GM21526 (cell line): ENCODE results near the gene WFDC2.
A peak's percentile ranks its signal among the peaks of the same experiment; 100 is the strongest.

ENCODE experiments used
- ATAC-seq: cut with Tn5 transposase; IDR thresholded peaks from one replicate; pipeline ENCODE4 v1.9.1; 2021; ENCODE audit warnings: moderate library complexity; ENCODE audit not compliant: unreplicated experiment, low FRiP score

Gene WFDC2, protein sequence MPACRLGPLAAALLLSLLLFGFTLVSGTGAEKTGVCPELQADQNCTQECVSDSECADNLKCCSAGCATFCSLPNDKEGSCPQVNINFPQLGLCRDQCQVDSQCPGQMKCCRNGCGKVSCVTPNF

DNA sequence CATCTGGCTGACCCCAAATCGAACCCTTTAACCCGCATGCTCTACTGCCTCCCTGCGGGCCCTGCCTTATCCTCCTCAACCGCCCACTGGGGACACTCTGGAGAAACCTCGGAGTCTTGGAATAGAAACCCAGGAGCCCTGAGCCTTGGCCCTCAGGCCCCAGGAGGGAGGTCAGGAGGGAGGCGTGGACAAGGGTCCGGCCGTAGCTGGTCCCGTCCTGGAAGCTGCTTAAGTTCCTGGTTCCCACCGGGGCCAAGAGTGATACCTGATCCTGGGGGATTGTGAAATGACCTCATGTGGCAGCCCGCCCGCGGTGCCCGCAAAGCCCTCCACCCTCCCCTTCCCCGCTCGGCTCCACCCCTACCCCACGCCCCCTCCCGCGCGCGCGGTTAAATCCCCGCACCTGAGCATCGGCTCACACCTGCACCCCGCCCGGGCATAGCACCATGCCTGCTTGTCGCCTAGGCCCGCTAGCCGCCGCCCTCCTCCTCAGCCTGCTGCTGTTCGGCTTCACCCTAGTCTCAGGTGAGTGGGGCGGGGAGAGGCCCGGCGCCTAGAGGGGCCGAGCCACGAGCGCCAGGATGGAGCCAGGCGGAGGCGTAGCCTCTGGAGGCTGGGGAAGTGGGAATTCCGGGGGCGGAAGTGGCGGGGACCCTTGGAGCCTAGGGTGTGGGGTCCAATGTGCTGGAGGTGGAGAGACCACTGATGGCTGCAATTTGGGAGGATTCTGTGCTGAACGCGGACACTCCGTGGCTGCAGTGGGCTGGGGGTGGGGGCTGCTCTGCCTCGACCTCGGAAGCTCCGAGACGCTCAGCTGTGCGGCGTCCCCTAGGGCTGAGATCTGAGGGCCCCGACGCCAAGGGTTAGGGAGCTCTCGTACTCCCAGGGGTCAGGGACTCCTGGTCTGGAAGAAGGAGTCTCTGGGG is at the start of gene WFDC2:
Gene WFDC2 (plus strand): TSS at position 418 of the 926 bp plus-strand sequence. CDS start 29 bp downstream, at position 447.
- ATAC-seq: no peak

DNA sequence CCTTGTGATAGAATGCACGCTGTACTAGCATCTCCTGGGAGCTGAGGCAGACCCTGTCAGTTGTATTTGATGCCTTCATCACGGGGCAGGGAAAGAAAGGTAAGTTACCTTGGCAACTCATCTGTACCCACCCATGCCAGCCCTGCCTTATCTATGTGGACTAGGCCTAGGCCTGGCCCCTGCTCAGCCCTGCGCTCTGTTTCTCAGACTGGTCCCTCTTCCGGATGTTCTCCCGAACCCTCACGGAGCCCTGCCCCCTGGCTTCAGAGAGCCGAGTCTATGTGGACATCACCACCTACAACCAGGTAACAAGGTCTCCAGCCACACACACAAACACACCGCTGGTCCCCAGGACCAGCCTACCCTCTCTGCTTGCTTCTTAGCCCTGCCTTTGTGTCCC is 49.4 kb upstream of the WFDC2 start:
- no peak for ATAC-seq

DNA sequence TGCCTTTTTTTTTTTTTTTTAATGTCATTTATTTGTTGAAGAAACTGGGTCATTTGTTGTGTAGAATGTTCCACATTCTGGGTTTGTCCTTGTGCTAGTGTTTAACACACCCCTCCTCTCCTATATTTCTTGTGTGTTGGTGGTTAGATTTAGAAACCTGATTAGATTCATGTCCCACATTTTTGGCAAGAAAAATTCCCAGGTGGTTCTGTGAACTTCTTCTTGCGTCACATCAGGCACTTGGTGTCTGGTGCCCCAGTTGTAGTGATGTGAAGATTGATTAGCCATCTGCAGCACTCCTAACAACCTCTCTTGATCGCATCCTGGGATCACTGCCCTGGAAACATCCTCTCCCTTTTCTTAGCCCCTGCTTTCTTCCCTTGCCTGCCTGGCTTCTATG is 45.9 kb upstream of the WFDC2 start:
- ATAC-seq: no peak

DNA sequence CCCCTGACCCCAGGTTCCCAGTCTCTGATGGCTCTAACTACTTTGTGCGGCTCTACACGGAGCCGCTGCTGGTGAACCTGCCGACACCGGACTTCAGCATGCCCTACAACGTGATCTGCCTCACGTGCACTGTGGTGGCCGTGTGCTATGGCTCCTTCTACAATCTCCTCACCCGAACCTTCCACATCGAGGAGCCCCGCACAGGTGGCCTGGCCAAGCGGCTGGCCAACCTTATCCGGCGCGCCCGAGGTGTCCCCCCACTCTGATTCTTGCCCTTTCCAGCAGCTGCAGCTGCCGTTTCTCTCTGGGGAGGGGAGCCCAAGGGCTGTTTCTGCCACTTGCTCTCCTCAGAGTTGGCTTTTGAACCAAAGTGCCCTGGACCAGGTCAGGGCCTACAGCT is 44.0 kb upstream of the WFDC2 start:
- ATAC-seq: no peak

DNA sequence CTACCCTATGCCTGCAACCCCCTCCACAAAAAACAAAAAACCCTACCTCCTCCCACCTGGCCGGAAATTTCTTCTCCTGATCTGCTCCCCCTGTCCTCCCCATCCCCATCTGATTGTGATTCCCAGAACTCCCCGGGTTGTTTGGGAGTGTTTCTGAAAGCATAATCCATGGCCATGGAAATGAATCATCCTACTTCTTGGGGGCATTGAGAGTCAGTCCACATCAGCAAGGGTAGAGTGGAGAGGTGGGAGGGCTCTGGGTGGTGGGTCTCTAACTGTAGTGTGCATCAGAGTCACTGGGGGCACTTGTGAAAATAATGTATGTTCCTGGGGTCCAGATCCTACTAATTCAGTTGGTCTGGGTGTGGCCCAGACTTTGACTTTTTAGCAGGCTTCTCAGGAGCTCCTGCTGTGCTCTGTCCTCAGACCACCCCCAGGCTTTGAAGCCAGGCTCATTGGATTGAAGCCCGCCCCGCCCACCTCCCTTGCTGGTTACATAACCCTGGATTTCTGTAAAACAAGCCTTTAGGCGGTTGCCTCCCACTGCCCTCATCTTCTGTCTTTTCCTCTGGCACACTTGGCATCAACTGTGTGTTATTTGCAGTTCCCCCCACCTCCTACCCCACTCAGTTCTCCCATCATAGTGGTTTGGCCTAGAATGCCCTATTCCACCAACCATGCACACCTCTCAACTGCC is 43.1 kb upstream of the WFDC2 start:
- no peak for ATAC-seq

DNA sequence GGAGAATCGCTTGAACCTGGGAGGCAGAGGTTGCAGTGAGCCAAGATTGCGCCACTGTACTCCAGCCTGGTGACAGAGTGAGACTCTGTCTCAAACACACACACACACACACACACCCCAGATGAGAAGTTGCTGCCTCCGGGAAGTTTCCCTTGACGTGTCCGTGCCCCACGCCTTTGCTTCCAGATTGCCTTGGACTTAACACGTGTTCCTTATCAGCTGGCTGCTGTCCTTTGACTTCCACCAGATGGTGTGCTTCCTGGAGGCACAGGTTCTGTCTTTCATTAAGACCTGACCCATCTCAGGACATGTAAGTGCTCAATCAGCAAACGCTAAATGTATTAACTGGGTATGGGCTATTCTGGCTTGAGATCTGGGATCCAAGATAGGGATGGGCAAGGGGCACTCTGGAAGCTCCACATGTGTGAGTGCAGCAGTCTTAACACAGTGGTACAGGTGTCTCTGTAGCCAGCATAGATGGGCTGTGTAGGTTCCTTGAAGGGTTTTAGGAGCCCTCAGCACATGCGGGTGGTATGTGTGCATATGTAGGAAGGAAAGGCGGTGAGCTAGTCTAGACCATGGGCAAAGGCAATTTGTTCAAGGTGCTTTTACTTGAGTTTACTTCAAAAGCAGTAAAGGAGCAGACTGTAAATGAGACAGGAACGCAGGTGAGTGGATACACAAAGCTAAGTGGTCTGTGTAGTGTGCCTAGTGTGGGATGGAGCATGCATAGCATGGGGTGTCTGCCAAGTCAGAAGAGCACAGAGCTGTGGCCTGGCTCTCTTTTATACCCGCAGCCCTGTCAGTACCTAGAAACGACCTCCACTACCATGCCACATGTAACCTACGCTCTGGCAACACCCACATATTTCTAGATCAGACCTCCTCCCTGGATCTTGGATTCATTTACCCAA is 42.1 kb upstream of the WFDC2 start:
- no peak for ATAC-seq

DNA sequence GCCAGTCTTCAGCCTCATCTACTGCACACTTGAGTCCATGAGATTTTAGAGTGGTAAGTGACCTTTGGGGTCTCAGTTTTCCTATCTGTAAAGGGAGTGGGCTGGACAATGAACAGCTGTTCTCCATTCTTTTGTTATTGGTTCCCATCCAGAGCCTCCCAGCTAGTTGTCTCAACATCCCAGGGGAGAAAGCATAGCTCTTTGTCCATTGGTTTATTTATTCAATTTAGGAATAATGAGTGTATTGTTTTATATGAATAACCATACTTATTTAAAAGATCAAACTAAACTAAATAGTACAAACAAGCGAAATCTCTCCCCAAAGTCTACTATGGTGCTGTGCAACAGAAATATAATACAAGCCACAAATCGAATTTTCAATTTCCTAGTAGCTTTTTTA is 39.9 kb upstream of the WFDC2 start:
- ATAC-seq: no peak

DNA sequence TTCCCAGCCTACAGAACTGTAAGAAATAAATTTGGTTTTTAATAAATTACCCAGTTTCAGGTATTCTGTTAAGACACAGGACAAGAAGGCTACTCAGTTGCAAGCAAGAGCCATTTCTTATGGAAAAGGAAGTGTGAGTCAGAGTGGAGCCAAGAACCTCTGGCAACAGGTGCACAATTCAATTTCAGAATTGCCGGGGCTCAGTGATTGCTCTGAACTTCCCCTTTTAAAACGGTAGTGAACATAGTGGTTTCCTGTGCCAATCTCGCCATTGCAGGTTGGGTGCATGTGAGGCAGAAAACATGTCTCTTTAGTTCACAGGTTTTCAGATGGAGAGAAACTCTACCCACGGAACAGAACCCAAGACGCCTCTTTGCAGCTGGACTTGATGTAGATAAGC is 37.3 kb upstream of the WFDC2 start:
- peak; percentile 71 for ATAC-seq

DNA sequence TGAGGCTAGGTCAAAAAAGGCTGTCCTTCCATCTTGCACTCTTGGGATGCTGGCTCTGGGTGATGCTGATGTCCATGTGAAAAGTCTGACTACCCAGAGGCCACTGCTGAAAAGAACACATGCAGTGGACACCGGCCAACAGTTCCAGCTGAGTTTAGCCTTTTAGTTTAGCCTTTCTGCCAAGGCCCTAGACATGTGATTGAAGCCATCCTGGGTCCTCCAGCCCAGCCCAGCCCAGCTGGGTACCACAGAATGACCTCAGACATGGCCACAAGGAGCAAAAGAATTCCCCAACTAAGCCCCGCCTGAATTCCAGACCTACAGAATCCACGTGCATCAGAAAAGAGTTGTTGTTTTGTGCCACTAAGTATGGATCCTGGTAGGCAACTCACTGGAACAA is 36.2 kb upstream of the WFDC2 start:
- no peak for ATAC-seq

DNA sequence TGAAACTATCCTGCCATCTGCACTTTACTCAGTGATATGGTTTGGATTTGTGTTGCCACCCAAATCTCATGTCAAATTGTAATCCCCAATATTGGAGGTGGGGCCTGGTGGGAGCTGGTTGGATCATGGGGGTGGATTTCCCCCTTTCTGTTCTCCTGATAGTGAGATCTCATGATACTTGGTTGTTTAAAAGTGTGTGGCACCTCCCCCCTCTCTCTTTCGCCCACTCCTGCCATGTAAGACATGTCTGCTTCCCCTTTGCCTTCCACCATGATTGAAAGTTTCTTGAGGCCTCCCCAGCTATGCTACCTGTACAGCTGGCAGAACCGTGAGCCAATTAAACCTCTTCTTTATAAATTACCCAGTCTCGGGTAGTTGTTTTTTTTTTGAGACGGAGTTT is 35.6 kb upstream of the WFDC2 start:
- ATAC-seq: no peak

DNA sequence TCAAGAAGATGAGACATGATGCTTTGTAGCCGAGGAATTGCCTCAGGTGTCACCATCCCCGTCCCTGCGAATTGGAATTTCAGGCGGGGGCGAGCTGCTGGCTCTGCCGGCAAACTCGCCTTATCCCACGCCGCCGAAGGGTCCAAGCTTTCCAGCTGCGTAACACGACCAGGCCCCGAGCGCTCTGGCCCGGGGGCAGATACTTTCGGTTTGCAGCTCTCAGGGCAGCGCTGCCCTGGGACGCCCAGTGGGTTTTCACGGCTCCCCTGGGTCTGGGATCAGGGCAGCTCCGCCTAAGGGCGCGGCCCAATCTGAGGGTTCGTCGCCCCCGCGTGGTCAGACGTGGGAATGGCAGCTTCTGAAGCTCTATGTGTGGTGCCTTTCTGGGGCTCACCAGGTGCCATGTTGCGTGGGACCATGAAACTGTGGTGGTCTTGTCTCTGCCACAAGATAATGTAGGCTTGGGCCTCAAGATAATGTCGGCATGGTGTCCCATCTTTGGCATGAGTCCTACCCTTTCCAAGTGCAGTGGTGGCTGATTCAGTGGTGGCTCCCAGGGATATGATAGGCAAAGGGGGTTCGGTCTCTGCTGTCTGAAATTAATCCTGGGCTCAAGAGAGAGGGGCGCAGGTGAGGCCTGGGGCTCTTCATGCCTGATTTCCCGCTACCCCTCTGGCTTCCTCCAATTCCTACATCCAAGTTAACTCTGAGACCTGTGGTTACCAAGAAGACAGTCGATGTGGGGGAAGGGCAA is 32.6 kb upstream of the WFDC2 start:
- peak; percentile 79 for ATAC-seq

DNA sequence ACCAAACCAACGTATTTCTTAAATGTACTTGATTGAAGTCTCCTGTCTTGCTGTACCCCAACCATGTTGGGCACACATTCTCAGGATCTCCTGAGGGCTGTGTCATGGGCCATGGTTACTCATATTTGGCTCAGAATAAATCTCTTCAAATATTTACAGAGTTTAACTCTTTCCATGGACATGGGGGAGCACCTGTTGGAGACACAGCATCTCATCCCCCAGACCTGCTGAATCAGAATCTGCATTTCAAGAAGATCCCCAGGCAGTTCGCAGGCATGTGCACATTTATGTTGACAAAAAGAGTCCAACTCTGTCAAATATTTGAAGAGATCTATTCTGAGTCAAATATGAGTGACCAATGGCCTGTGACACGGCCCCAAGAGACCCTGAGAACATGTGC is 29.1 kb upstream of the WFDC2 start:
- ATAC-seq: no peak

DNA sequence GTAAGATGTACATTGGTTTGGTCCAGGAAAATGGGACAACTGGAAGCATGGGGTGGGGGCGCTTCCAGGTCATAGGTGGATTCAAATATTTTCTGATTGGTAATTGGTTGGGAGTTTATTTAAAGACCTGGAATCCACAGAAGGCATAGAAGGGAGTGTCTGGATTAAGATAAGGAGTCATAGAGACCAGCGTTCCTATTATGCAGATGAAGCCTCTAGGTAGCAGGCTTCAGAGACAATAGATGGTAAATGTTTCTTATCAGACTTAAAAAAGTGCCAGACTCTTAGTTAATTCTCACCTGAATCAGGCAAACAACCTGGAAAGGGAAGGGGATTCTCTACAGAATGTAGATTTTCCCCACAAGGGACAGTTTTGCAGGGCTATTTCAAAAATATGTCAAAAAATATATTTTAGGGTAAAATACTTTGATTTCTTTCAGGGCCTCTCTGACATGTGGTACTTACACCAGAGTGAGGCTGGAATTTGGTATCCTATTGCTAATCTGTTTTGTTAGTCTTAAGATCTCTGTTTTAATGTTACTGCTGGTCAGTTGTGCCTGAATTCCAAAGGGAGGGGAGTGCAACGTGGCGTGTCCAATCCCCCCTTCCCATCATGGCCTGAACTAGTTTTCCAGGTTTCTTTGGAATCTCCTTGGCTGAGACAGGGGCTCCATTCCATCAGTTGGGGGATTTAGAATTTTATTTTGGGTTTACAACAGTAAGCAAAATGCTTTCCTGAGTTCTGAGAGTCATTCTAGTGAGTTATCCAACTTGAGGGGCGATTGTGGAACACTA is 28.5 kb upstream of the WFDC2 start:
- no peak for ATAC-seq

DNA sequence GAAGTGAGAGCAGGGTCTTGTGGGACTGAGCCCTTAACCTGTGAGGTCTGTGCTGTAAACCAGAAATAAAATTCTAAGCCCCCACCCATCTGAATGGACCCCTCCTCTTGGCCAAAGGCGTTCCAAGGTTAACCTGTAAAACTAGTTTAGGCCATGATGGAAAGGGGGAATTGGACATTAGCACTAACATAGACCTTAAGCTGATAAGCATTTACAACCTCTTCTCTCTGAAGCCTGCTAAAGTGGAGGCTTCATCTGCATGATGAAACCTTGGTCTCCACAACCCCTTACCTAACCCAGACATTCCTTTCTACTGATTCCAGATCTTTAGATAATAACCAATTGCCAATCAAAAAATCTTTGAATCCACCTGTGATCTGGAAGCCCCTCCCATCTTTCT is 27.8 kb upstream of the WFDC2 start:
- ATAC-seq: no peak

DNA sequence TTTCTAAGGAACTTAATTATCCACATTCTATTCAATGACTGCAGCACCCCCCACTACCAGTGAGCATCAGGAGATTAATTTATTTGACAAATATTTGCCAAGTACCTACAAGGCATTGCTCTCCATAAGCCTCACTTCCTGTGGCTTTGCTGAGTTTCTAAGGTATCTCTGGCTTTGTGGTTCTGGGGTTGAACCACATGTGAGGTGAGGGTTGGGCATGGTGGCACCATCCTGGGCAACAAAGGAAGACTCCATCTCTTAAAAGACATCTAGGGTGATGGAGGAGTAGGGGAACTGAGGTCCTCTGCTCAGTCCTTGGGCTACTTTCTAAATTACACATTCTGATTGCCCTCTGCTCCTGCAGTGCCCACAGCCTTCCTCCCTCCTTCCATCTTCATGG is 25.5 kb upstream of the WFDC2 start:
- ATAC-seq: no peak

DNA sequence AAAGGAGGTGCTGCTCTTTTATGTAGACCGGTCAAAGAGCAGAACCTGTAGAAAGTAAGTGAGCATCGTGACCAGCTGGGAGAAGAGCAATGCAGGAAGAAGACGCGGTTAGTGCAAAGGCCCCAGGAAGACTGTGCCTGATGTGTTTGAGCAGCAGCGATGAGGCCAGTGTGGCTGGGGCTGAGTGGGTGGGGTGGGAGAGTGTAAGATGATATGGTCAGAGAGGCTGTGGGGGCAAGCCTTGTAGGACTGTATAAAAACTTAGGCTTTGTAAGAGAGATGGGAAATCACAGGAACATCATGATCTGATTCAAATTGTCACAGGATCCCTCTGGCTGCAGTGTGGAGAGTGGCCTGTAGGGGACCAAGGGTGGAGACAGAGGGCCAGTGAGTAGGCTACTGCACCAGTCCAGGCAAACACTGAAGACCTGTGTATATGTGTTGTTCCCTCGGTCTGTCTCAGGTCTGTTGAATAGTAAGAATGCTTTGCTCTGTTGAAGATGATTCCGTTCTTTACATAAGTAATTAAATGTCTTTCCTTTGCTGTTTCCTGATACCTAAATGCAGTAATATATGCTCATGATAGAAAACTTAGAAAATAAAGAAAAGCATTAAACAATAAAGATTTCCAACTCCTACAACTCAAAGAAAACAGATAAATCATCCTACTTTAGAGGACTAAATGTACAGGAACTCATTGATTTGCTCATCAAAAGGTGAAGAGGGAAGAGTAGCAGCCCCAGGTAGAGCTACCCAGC is 23.6 kb upstream of the WFDC2 start:
- no peak for ATAC-seq

DNA sequence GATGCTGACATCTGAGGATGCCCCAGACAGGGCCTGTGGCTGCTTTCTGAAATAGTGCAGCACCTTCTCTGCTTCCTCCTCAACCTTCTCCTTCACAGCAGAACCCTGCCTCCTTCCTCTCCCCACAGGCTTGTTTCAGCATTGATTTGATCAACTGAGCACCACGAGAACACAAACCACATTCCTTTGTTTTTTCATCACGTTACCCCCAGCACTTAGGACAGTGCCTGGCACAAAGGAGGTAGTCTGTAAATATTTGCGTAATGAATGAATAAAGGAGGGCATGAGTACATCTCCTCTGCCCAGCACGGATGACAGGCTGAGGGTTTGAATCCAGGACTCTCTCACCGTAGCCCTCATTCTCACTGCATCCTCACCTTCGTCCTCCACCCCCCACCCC is 21.3 kb upstream of the WFDC2 start:
- ATAC-seq: no peak

DNA sequence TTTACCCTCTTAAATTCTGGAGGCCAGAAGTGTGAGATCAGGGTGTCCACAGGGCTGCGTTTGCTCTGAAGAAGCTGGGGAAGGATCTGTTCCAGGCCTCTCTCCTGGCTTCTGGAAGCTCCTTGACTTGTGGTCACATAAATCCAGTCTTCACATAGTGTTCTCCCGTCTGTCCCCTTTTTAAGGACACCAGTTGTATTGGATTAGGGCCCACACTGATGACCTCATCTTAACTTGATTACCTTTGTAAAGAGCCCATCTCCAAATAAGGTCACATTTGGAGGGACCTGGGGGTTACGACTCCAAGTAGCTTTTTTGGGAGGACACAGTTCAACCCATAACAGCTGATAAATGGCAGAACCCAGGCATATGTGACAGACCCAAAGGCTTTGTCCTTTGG is 20.0 kb upstream of the WFDC2 start:
- ATAC-seq: no peak
